Activated CD8-positive, alpha-beta memory T cell treated with anti-CD3 and anti-CD28 coated beads, Interleukin-2, amount 50 U/mL, for 1 hour (primary cell): Measurements from ENCODE around the gene NAA20.
"Not testable (repeated sequence)": the region's sequence is repeated elsewhere in the genome, so short reads cannot be mapped to it uniquely, and the experiment has no call there.

Experiments
- DNase-seq: peaks from one replicate; pipeline ENCODE4 v3.0.0-alpha.2; 2020; ENCODE audit errors: extremely low read depth

The NAA20 gene

DNA sequence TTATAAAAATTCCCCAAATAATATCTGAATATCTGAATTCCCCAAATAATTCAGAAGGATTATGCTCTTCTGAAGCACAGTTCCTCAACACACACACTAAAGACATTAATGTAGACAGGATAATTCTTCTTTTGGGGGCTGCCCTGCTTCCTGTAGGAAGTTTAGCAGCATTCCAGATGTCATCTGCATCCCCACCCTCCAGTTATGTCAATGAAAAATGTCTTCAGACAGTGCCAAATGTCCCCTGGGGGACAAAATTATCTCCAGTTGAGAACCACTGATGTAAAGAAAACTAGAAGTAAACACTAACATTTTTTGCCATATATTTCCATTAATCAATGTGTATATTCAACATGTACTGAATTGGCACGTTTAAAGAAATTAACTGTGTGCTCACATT is 25.9 kb upstream of the NAA20 start:
- no peak for DNase-seq

DNA sequence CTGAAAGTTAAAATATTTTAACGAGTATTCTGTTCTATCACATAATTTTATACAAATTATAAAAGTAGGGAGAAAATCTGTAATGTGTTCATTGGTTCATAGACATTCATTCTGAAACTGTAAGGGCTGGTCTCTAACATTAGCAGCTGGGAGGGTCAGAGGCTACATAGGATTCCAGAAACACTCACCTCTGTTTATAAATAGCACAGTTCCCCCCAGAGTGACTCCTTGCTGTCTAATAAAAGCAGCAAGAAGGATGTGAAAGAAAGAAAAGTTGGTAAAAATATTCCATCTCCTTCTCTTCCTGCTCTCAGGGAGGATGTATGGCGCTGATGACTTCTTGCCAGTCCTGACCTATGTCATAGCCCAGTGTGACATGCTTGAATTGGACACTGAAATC is 25.3 kb upstream of the NAA20 start:
- no peak for DNase-seq

DNA sequence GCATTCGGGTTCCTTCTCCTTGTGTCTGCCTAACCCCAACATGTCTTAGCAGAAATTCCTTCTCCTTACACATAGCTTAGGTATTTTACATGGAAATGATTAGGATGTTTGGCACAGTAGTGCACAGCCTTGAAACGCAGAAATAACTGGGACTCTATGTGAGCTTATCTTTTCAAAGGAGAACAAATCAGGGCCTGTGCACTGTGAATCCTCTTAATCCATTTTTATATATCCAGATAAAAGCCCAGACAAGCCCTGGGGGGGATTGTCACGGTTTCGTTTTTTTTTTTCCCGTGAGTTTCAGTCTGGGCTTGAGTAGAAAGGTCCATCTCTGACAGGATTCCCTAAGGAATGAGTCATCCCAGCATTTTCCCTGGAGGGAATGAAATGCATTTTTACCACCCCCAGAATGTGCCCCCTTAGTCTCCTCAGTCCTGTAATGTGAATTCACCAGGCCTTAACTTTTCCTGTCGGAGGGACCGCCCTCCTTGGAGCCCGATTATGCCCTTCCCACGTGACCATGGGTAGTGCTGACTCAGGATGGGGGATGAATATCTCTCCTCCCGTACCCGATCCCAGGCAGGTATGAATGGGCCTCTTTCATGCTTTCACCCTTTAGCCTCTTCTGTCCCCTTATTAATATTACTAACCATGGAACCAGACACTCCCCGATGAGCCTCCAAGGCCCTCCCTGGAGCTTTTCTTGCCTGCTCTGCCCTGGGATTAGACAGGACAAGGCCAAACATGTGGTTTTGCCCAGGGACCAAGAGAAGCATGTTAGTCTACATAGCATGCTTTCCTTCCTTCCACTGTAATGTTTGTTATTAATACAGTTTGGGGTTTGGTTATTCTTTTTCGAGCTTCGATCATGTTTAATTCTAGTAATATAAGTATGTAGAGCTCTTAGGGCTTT is 23.9 kb upstream of the NAA20 start:
- no peak for DNase-seq

DNA sequence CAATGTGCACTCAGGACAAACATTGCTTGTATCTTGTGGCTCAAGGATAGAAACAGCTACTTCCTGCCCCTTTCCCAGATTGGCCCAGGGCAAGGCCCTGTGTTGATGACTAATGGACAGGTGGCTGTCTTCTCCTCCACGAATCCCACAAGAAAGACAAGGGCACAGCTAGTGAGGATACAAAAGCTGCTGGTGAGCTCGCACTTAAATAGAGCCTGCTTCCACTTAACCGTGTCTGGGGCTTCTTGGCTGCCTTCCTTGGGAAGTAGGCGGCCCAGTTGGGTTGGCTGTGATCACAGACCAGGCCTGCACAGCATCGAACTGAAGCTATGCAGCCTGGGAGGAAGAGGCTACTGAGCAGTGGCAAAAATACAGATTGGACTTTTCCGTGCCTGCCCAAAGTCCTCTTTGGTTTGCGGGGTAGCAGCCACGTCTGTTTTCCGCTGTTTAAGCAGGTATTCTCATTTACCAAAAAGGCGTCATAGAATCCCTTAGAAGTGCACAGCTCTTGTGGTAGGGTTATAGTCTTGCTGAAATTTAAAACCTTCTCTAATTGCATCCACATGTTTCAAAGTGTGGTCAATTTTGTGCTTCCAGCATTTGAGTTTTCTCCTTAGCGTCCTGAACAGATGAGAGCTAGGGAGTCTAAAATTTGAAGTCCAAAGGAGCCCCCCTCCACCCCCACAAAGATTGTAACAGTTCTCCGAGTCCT is 23.0 kb upstream of the NAA20 start:
- no peak for DNase-seq

DNA sequence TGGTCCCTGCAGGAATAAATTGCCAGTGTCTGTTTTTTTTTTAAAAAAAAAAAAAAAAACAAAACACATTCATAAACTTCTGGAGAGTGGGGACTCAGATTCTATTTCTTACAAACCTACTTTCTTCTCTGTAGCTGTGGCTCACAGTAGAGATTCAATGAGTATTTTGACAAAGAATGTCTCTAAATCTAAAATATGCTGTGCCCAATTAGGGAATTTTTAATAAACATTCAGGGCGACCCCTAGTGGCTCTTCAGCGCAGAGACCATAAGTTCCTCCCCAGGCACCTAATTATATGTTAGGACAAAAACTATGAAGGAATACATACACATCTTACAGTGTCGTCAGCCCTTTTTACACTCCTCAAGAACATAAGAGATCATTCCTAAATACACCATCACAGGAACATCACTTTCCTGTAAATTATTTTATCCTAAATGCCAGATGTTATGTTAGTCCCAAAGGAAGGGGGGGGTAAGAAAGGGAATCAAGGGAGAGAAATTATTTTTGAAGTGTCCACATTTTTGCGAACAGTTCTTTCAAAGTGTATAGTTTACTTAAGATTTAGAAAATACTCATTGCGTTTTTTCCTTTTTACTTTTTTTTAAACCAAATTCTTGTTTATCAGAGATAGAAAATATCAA is 21.8 kb upstream of the NAA20 start:
- DNase-seq = no peak

DNA sequence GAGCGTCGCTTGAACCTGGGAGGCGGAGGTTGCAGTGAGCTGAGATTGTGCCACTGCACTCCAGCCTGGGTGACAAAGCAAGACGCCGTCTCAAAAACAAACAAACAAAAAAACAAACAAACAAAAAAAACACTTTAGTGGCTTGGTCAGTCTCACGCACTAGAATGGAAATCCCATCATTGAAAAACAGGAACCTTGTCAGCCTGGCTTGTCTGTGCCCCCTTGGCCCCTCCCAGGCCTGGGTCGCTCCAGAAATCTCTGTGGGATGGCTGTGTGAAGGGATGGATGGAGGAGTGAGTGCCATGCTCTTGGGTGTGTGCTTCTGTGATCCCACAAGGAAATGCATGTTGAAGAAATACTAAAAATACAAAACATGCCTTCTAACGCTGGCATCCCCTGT is 20.9 kb upstream of the NAA20 start:
- no peak for DNase-seq

DNA sequence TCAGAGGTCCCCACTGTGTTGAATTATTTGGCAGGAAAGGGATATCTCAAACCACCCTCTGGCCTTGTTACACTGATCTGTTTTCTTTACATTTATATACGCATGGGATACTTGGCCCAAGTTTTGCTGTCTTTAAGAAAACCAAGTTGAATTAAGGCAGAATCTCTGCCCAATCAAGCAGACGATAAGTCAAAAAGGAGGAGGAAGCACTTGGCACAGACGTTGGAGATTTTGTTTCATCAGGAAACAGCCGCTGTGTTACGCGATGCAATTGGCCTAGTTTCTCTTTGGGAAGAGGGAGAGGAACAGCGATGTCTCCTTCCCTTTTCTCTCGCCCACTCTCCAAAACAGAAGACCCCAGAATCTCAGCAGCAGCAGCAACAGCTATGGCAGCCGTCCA is 20.2 kb upstream of the NAA20 start:
- no peak for DNase-seq

DNA sequence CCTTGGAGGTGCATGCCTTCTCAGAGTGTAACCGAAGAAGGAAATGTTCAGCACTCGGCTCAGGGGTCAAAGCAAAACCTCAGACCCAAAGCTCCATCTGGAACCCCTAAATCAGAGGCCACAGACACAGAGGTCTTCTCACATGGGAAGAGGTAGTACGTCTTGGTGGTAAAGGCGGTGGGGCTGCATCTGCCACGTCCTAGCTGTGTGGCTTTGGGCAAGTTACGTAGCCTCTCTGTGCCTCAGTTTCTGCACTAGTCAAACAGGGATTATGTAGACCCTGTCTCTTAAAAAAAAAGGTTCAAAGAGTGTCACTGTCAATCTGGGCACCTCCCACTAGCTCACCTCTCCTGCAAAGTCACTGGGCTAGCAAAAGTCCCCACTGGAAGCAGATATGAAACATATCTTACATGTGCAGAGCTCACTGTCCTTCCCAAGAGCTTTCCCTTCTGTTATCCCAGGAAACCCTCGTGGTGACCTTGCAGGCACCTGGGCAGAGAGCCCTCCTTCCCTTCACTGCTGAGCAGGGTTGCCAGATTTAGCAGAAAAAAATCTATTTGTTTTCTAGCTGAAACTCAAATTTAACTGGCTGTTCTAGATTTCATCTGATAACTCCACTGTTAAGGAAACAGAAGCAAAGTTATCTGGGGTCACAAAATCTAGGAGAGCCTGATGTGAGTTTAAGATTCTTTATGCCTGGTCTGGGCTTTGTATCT is 18.0 kb upstream of the NAA20 start:
- no peak for DNase-seq

DNA sequence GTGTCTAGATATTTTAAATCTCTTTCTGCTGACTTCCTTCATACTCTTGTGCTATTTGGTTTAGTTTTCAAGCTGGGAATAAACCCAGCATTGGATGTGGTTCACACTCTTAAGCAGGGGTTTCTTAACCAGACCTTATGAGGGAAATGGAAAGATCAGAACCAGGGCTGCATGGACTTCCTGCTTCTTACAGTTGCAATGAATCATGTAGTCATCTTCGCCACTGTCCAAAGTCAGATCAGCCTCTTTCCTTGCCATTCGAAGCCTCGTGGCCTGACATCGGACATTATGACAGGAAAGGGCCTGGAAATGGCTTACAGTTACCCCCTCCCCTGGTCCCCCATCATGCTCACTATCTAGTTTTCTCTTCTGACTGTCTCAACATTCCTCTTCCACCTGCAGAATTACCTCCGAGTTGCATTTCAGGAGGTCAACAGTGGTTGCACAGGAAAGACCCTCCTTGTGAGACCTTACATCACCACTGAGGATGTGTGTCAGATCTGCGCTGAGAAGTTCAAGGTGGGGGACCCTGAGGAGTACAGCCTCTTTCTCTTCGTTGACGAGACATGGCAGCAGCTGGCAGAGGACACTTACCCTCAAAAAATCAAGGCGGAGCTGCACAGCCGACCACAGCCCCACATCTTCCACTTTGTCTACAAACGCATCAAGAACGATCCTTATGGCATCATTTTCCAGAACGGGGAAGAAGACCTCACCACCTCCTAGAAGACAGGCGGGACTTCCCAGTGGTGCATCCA is 16.8 kb upstream of the NAA20 start:
- DNase-seq = no peak

DNA sequence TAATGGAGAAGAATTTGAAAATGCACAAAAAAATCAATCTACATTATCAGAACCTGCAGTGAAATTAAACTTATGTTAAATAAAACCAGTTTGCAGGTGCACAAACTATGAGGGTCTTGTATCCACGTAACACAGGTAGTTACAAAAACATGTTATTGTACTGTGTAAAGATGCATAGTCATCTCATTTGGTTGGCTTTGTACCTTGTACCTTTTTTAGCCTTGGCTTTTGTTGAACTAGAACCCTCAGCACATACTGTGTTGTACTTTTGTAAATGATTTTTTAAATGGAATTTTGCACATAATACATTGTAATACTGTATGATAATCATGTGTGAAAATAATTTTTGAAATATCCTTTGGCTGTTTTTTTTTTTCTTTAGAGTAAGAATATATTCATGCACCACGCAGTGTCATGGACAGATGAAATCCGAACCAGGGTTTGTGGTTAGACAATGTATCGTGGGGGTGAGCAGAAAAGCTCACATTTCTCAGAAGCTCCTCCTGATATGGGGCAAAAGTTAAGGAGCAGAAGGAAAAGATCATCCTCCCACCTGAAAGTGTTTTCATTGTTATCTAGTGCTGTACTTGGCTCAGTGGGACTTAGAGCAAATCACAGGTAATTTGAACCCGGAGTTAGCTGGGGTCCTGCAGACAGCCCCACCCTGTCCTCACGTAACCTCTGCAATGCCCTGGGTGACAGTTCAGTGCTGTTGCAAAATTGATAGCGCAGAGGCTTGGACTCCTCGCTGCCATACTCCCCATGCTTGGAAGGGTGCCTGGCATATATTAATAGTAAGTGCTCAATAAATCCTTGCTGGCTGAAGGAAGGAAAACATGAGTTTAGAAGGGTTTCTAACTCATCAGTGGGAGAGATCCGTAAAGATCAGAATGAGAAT is 14.8 kb upstream of the NAA20 start:
- DNase-seq = no peak

DNA sequence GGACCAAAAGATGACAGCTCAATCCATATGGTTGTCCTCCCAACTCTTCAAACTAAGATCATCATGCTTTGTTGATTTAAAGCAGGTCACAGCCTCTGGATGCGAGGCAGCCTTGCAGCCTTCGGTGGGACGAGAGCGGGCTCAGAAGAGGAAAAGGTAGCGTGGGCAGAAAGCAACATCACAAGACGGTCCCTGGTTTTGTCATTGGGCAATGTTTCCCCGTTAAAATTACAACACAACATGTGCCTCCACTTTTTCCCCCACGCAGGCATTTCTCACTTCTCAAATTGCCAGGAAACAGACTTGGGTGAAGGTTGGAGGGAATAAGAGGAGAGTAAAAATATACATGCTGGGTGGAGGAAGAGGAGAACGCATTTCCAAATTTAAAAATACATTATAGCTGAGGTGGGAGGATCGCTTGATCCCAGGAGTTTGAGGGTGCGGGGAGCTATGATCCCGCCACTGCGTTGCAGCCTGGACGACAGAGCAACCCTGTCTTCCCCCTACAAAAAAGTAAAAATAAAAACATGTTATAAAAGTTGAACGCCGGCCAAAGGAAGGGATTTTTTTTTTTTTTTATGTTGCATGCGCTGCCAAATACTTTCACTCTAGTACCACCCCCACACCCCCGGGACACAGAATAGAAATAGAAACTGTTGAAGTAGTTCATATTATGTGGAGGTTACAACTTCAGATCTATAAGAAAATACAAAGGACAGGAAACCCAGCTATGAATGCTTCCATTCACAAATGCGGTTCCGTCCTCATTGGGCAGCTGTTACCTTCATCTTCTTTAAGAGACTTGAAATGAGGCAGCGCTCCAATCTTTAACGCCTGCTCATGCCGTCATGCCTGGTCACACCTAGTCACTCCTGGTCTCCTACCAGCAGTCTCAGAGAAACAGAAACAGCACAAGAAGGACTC is 13.9 kb upstream of the NAA20 start:
- no peak for DNase-seq

DNA sequence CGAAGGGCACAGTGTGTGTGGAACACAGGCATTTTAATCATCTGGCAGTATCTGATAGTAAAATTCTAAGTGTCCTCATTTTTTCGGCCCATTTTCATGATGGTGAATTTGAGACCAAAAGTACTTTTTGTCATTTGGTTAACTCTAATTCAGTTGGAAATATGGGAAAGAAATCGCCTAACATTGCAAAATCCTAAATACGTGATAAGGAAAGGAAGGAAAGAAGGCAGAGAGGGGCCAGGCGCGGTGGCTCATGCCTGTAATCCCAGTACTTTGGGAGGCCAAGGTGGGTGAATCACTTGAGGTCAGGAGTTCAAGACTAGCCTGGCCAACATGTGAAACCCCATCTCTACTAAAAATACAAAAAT is 13.2 kb upstream of the NAA20 start:
- not testable (repeated sequence) for DNase-seq

DNA sequence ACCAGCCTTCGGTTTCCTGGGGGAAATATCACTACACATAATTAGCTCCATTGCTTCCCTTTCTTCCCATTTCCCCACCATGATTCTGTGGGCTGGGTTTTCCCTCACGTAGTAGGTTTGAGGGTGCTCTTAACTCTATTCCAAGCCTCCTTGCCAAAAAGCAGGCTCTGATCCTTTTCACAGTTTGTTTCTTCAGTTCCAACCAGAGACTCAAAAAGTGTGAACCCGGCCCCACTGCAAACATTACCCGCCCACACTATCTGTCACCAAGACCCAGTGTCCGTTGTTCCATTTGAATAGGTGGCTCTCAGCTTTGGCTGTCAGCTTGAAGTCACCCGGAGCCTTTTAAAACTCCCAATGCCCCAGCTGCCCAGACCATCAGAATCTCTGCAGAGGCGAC is 11.8 kb upstream of the NAA20 start:
- DNase-seq = no peak

DNA sequence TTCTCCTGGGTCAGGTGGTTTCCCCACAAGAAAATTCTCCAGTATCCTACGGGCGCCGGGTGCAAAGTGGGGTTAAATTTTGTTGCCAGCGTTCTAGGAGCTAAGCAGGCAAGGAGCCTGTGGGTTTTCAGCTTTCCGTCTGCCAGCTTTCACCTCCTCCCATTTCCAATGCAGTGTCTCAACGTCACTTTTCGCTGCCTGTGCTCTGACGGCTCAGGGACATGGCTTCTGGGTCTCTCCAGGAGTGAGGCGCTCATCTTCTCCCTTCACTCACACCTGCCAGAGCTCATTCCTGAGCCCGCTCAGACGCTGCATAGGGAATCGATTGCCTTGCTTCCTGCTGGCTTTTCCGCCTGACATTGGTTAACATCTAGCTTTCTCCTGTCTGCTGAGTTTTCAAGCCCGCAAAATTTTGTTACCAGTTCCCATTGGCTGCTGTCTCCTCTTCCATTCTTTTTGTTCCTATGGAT is 7.3 kb upstream of the NAA20 start:
- no peak for DNase-seq

DNA sequence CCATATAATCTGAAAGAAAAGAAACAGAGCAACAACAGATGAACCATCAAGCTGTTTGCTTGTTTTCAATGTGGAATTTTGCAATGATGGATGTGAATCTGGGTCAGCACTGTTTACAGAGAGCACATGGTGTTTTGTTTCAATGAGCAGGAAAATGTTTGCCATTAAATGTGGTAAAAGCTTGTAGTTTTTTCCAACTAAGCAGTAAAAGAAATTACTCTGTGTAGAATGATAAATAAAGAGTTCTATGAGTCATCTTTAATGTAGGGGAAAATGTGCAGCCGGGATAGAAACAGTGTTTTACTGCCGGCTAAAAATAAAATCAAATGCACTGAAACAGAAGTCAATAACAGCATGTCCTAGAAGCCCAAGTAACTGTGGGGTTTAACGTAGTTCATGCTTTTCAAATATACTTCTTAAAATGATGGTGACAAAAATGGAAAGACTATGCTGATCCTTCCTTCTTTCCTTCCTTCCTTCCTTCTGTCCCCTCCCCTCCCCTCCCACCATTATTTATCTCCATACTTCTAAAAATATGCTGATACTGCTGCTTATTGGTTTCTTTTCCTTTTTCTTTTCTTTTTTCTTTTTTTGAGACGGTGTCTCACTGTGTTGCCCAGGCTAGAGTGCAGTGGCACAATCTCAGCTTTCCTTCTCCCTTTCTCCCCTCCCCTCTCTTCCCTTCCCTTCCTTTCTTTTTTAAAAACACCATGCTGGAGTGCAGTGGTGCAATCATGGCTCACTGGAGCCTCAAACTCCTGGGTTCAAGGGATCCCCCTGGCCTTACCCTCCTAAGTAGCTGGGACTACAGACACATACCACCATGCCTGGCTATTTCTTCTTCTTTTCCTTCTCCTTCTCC is 6.3 kb upstream of the NAA20 start:
- DNase-seq = no peak

DNA sequence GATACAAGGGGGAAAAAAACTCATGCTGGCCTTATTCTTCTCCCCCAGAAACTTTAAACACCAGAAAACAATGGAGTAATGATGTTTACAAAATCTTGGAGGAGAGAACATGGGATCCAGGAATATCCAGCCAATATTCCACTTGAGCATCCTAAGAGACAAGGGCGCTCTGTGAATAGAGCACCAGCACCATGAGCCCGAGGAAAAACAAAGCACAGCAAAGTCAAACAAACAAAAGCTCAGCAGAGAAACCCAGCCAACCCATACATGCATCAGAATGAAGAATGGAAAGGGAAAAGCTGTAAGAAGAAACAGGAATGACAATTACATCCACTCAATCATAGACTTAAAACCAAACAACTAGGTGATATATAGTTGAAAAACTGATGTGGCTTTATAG is 4.6 kb upstream of the NAA20 start:
- DNase-seq = no peak

DNA sequence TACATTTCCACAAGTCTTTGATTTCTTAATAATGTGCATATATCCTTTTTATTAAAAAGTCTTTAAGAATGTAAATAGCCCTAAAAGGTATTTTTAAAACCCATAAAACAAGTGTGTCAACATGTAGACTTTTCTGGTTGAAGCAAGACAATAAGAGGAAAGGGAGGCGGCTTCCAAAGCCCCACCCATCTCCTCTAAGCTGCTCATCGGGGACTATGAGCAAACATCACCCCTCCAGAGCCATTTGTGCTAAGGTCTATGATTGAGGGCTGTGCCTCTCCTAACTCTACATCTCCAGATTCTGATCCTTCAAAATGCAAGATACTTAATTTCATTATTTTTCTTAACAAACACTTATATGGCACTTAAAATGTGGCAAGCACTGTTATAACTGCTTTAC is 2.5 kb upstream of the NAA20 start:
- no peak for DNase-seq

DNA sequence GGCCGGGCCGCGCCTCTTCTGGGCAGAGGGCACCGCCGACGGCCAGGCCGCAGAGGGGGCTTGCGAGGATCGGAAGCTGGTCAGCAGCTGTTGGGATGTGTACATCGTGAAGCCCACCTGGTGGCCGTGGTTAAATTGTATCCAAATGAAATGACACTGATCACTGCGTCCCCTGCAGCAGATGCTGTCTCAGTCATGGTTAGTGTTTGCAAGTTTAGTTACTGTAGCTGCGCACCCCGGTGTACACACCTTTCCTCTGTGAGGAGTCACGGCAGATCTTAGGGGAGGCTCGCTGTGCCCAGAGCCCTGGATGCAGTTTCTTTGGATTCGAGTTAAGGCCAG is 653 bp downstream of the NAA20 start:
- no peak for DNase-seq
